NCI-H1436 (cell line): ENCODE data around the gene GRID1.

ENCODE experiments used
- DNase-seq: peaks from one replicate; lab custom pipeline; 2025; lab: John Stamatoyannopoulos, UW

GRID1 gene

GRCh38 chr10:86265236-86265894, 101.2 kb downstream of the GRID1 start:
- DNase-seq, result peak; percentile 26

DNA sequence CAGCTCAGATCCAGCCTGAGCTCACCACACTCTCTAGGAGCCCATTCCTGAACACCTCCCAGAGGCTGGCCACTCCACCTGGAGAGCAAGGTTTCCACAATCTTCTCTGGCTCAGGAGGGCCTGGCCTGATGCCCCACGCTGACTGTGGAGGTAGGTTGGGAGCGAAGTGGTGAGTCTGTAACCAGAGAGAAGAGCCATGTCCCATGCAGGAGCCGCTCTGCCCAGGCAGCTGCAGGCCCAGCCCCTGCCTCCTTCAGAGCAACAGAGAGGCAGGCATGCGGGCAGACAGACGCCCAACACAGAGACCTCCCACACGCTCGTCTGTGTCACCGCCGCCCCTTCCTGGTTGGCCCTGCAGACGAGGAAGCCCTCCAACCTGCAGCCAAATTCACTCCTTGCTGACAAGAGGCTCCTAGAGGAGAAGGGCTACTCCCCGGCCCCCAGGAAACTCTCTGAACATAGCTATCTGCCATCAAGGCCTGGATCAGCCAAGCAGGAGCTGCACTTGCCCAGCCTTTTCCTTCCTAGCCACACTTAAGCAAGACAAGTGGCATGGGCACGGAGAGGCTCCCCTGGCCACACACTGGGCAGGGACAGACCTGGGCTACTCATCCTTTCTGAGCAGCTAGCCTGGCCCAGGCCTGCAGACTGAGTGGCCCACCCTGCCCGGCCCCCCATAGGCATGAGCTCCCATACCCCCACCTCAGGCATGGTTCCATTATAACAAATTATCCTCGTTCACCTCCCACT, 101.9 kb downstream of the GRID1 start:
- peak; percentile 47 for DNase-seq

- DNase-seq, result no peak
Observed at GRCh38 chr10:86263907-86264306, 102.7 kb downstream of the GRID1 start.

- DNase-seq, result no peak
Observed at GRCh38 chr10:86263209-86263608, 103.4 kb downstream of the GRID1 start.

DNA sequence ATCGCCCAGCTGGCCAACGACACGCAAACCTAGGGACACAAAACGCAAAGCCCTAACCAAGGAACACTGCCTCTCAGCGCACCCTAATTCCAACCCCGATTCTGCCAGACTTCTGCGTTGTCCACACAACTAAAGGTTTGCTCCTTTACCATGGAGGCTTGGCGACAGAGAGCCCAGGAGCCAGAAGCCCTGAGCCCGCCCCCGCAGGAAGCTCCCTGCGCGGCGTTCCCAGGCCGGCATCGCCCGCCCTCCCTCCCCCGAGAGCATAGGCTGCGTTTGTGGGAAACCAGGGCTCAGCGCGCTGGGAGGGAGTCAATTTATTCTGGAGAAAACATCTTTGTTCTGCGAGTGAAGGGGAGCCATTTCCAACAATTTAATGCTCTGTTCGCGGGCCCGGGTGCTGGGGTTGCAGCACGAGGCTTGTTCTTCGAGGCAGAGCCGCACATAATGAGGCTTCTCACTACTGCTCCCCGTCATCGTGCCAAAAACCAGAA, 103.9 kb downstream of the GRID1 start:
- no peak for DNase-seq

DNA sequence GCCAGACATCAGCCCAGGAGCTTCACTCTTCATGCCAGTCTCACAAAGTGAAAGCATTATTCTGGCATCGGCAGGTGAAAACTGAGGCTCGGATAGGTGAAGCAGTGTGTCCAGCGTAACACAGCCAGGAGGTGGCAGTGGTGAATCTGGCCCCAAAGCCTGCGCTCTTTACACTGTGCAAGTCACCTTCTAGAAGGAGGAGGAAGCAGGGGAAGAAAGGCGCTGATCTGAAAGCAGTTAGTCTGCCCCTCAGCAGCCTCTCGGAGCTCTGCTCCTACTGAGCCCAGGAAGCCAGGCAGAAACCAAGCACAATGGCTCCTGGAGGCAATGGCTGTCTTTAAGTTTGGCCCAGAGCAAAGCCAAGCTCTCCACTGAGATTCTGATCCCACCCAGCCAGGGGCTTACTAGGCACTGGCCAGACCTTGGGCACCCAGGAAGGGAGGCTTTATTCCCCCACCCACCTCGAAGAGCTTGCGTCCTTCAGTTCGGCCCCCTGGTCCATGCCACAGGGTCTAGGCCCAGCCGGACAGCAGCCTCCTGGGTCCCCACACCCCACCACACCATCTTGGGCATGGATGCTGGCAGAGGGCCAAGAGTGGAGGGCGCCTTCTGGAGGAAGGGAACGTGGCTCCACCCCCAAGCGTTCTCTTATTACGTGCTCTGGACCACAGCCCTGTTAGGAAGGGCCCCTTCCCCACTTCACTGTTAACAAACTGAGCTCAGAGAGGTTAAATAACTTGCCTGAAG, 104.5 kb downstream of the GRID1 start:
- peak; percentile 79 for DNase-seq

DNA sequence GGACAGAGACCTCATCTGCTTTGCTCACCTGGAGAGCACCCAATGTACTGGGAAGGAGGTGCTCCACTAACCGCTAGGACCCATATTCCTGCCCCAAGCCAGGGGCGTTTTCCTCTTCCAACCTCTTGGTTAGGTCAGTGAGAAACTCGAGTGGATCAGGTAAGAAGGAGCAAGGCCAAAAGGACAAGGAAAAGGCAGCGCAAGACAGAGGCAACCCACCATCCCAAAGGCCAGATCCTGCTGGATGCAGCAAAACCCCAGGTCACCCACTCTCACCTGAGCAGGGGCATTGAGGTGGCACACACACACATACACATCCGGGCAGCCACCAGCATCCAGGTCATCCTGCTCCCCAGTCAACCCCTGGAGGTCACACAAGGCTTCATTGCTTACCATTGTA, 105.1 kb downstream of the GRID1 start:
- no peak for DNase-seq

GRCh38 chr10:86260564-86260963, 106.0 kb downstream of the GRID1 start:
- peak; percentile 70 for DNase-seq

- DNase-seq, result no peak
Observed at GRCh38 chr10:86259901-86260562, 106.6 kb downstream of the GRID1 start.

DNA sequence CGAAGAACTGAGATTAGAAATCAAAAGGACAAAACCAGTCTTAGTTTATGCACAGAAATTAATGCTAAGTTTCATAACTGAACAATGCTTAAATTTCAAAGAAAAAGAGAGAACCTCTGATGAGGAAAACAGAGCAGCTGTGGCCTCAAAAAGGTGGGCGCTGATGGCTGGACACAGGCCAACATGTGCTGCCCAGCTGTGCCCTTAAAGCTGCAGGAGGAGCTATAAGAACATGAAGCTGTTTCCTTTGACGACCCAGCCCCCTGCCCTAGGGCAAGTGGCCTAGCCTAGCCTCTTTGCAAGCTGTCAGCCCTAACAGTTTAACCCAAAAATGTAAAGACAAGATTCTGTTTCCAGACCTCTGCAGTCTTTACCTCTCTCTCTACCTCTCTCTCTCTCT, 107.7 kb downstream of the GRID1 start:
- no peak for DNase-seq

GRCh38 chr10:86258499-86258898, 108.1 kb downstream of the GRID1 start:
- DNase-seq, result no peak

GRCh38 chr10:86257683-86258082, 108.9 kb downstream of the GRID1 start:
- DNase-seq, result no peak

GRCh38 chr10:86256690-86257315, 109.8 kb downstream of the GRID1 start:
- peak; percentile 20 for DNase-seq

- no peak for DNase-seq
Observed at GRCh38 chr10:86255405-86256251, 111.0 kb downstream of the GRID1 start.

- DNase-seq, result no peak
Observed at GRCh38 chr10:86254526-86255174, 111.9 kb downstream of the GRID1 start.

GRCh38 chr10:86254081-86254480, 112.5 kb downstream of the GRID1 start:
- no peak for DNase-seq

- no peak for DNase-seq
Observed at GRCh38 chr10:86253091-86254072, 113.2 kb downstream of the GRID1 start.

DNA sequence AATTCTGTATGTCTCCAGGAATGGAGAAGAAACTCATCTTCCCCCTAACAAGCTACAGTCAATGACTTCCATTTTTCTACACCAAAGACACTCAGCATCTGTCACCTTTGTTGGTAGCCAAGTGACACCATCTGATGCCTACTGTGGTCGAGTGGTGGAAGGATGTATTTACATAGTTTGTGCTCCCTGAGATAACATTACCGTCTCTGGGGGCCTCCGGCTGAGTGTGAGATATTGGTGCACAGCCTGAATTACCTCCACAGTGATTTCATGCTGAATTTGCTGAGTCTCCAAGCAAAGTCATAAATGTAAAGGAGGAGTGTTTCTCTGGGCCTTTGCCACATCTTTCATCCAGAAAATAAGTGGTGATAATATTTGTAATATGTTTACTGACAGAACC, 114.0 kb downstream of the GRID1 start:
- DNase-seq, result no peak

DNA sequence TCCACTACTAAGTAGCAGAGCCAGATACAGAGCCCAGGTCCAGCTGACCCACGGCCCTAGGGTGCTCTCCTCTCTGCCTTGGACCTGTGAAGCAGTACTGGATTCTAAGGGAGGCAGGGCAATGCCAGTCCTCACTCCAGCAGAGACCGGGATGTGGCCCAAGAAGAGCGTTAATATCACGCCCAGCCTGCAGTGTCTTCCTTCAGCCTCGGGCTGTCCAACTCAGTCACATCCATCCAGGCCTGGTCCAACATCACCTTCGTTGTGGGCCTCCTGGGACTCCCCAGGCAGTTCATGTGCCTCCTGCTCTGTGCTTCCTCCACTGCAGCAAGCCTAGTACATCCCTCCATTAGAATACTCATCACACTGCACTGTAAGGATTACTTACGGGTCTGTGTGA, 114.5 kb downstream of the GRID1 start:
- DNase-seq, result no peak
